Raji (cell line): Measurements from ENCODE around the gene HOXA3.

Experiments
- POLR2A ChIP-seq: IDR thresholded peaks from 2 replicates; pipeline ENCODE4 v1.6.1; 2011; ENCODE audit warnings: low read depth, low read length, control low read depth; ENCODE audit not compliant: insufficient read depth

The HOXA3 gene

GRCh38 chr7:27192546-27193334, 40.4 kb upstream of the HOXA3 start:
- TF ChIP-seq POLR2A = no peak

- TF ChIP-seq POLR2A = no peak
Observed at GRCh38 chr7:27191833-27192545, 39.6 kb upstream of the HOXA3 start.

GRCh38 chr7:27191161-27191731, 38.9 kb upstream of the HOXA3 start:
- TF ChIP-seq POLR2A = no peak

GRCh38 chr7:27189997-27190748, 37.8 kb upstream of the HOXA3 start:
- TF ChIP-seq POLR2A = no peak

- TF ChIP-seq POLR2A = no peak
Observed at GRCh38 chr7:27189295-27189996, 37.1 kb upstream of the HOXA3 start.

GRCh38 chr7:27188386-27189294, 36.3 kb upstream of the HOXA3 start:
- no peak for TF ChIP-seq POLR2A

GRCh38 chr7:27187475-27188385, 35.3 kb upstream of the HOXA3 start:
- TF ChIP-seq POLR2A = no peak

- TF ChIP-seq POLR2A = no peak
Observed at GRCh38 chr7:27186668-27187474, 34.5 kb upstream of the HOXA3 start.

- no peak for TF ChIP-seq POLR2A
Observed at GRCh38 chr7:27185854-27186667, 33.7 kb upstream of the HOXA3 start.

GRCh38 chr7:27185013-27185853, 32.9 kb upstream of the HOXA3 start, which contains the start of gene HOXA11:
Gene HOXA11, minus strand, starts transcription at chr7:27185232. Its CDS starts 88 bp downstream, at chr7:27185144.
- TF ChIP-seq POLR2A = no peak
